ENCODE measurements around the gene RALGPS2.

Gene RALGPS2

DNA sequence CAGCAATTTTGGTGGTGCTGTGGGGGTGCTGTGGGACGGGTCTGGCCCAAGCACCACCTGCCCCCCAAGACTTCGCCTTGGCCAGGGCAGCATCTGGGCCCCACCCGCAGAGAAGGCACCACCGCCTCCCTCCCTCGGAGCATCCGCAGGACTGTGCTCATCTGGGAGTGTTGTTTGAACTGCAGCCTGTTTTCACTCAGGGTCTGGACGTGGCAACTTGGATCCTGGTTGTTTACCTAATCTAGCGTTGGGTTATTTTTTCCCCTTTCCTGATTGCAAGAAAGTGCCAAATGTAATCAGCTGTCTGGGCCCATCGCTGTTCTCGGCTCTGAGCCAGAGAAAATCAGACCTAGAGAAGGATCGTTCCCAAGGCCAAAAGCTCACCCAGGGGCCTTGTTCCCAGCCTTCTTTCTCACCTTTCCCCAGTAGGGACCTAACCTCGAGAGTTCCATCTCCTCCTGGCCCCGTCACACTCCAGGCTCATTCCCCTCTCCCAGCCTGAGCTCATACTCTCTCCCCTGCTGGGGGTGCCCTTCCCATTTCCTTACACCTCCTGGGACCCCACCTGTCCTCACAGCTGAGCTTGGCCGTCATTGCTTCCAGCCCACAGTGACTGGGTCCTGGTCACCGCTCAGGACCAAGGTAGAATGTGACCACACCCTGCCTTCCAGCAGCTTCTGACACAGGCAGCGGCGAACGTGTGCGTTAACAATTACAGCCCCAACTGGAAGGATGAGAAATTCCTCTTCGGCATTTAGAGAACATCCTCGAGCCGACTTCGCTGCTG, 228.7 kb downstream of the RALGPS2 start:
- no peak for TF ChIP-seq EZH2phosphoT487 (IDR thresholded peaks at IDR 0.05; ENCODE audit: low read depth)
- TF ChIP-seq CTCF (IDR thresholded peaks at IDR 0.05; ENCODE audit: low read depth, low read length), result no peak
- Histone ChIP-seq H3K36me3 (replicated peaks; ENCODE audit: low read depth, low read length) (no peaks in the 10 kb centered on the region), H2AFZ (ENCODE audit: low read depth, low read length) (no peak overlapping the region), H3K27me3 (ENCODE audit: low read depth, low read length) (peaks cover 11% of the 10 kb centered on the region; the same call in 1 of the 2 replicates), H3K27ac (ENCODE audit: low read length) (no peak overlapping the region), H3K4me2 (ENCODE audit: low read length) (no peak overlapping the region), H3K9me3 (ENCODE audit: insufficient read depth, low read length) (no peaks in the 10 kb centered on the region), H3K79me2 (ENCODE audit: low read length) (no peaks in the 10 kb centered on the region), H3K4me1 (ENCODE audit: low read length) (no peaks in the 10 kb centered on the region), H3K9ac (ENCODE audit: low read length) (no peak overlapping the region), H4K20me1 (ENCODE audit: insufficient read depth, low read length) (no peaks in the 10 kb centered on the region), H3K4me3 (ENCODE audit: low read length) (no peak overlapping the region)

DNA sequence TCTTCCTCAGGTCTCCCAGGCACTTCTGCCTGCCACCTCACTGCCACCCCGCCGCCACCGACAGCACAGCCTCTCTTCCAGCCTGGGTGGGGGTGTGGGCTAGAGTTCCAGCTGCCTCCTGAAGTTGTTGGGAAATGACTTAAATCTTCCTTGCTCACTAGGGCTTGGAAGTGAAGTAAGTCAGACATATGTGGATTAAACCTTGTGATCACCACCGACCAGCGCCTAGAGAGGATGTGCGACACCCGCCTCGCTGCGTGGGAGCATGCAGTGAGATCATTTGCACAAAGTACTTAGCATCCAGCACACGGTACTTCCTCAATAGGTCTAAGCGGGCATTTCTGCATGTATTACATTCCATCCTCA, 229.3 kb downstream of the RALGPS2 start:
- H3K4me3 ChIP-seq (ENCODE audit: low read length), result no peak overlapping the region
- peaks cover 11% of the 10 kb centered on the region; the same call in 1 of the 2 replicates for H3K27me3 ChIP-seq (ENCODE audit: low read depth, low read length)
- no peaks in the 10 kb centered on the region for H3K4me1 ChIP-seq (ENCODE audit: low read length)
- no peak overlapping the region for H2AFZ ChIP-seq (ENCODE audit: low read depth, low read length)
- H3K27ac ChIP-seq (ENCODE audit: low read length), result no peak overlapping the region
- no peaks in the 10 kb centered on the region for H4K20me1 ChIP-seq (ENCODE audit: insufficient read depth, low read length)
- TF ChIP-seq EZH2phosphoT487 (IDR thresholded peaks at IDR 0.05; ENCODE audit: low read depth), result no peak
- no peak for TF ChIP-seq CTCF (IDR thresholded peaks at IDR 0.05; ENCODE audit: low read depth, low read length)
- no peak overlapping the region for H3K9ac ChIP-seq (ENCODE audit: low read length)
- no peak overlapping the region for H3K4me2 ChIP-seq (ENCODE audit: low read length)
- H3K36me3 ChIP-seq (replicated peaks; ENCODE audit: low read depth, low read length), result no peaks in the 10 kb centered on the region
- no peaks in the 10 kb centered on the region for H3K9me3 ChIP-seq (ENCODE audit: insufficient read depth, low read length)
- H3K79me2 ChIP-seq (ENCODE audit: low read length), result no peaks in the 10 kb centered on the region

GRCh38 chr1:178954937-178955336, 229.9 kb downstream of the RALGPS2 start:
- no peaks in the 10 kb centered on the region for H4K20me1 ChIP-seq (ENCODE audit: insufficient read depth, low read length)
- no peak overlapping the region for H3K4me2 ChIP-seq (ENCODE audit: low read length)
- no peak overlapping the region for H2AFZ ChIP-seq (ENCODE audit: low read depth, low read length)
- TF ChIP-seq CTCF (IDR thresholded peaks at IDR 0.05; ENCODE audit: low read depth, low read length) (no peak), EZH2phosphoT487 (IDR thresholded peaks at IDR 0.05; ENCODE audit: low read depth) (no peak)
- peaks cover 4% of the 10 kb centered on the region; the same call in 1 of the 2 replicates for H3K4me1 ChIP-seq (ENCODE audit: low read length)
- peaks cover 11% of the 10 kb centered on the region; the same call in 1 of the 2 replicates for H3K27me3 ChIP-seq (ENCODE audit: low read depth, low read length)
- no peaks in the 10 kb centered on the region for H3K36me3 ChIP-seq (replicated peaks; ENCODE audit: low read depth, low read length)
- H3K9me3 ChIP-seq (ENCODE audit: insufficient read depth, low read length), result no peaks in the 10 kb centered on the region
- H3K27ac ChIP-seq (ENCODE audit: low read length), result no peak overlapping the region
- H3K4me3 ChIP-seq (ENCODE audit: low read length), result no peak overlapping the region
- H3K9ac ChIP-seq (ENCODE audit: low read length), result no peak overlapping the region
- H3K79me2 ChIP-seq (ENCODE audit: low read length), result no peaks in the 10 kb centered on the region

- no peak for TF ChIP-seq EZH2phosphoT487 (IDR thresholded peaks at IDR 0.05; ENCODE audit: low read depth)
- no peak for TF ChIP-seq CTCF (IDR thresholded peaks at IDR 0.05; ENCODE audit: low read depth, low read length)
- Histone ChIP-seq H3K27ac (ENCODE audit: low read length) (no peak overlapping the region), H3K36me3 (replicated peaks; ENCODE audit: low read depth, low read length) (no peaks in the 10 kb centered on the region), H3K79me2 (ENCODE audit: low read length) (no peaks in the 10 kb centered on the region), H2AFZ (ENCODE audit: low read depth, low read length) (no peak overlapping the region), H3K9ac (ENCODE audit: low read length) (no peak overlapping the region), H3K4me1 (ENCODE audit: low read length) (peaks cover 4% of the 10 kb centered on the region; the same call in 1 of the 2 replicates), H3K4me3 (ENCODE audit: low read length) (no peak overlapping the region), H3K4me2 (ENCODE audit: low read length) (no peak overlapping the region), H3K27me3 (ENCODE audit: low read depth, low read length) (peaks cover 9% of the 10 kb centered on the region; the same call in 1 of the 2 replicates), H3K9me3 (ENCODE audit: insufficient read depth, low read length) (no peaks in the 10 kb centered on the region), H4K20me1 (ENCODE audit: insufficient read depth, low read length) (no peaks in the 10 kb centered on the region)
Measured at GRCh38 chr1:178955391-178955954, 230.4 kb downstream of the RALGPS2 start.

All from OCI-LY3 (cell line).